H9 (cell line): ENCODE data around the gene SRGAP3. TPM values are rescaled to one million over a fixed set of nuclear protein-coding genes. Genes with fewer than 3 reads are reported as not detected.

Experiments
- DNase-seq: peaks from one replicate; pipeline ENCODE4 v3.0.0-alpha.2; 2017
- H2AFZ ChIP-seq: one replicate; pipeline ENCODE4 v1.6.1; 2013; ENCODE audit warnings: mild to moderate bottlenecking, low read length, control low read depth, moderate library complexity
- H2AK5ac ChIP-seq: 2 replicates; pipeline ENCODE4 v1.6.1; 2013; ENCODE audit warnings: low read length, control low read depth, mixed read lengths; ENCODE audit not compliant: insufficient read length
- H2BK120ac ChIP-seq: one replicate; pipeline ENCODE4 v1.6.1; 2013; ENCODE audit warnings: low read depth, mild to moderate bottlenecking, low read length, control low read depth, inconsistent platforms; ENCODE audit not compliant: poor library complexity, severe bottlenecking
- H2BK12ac ChIP-seq: 2 replicates; pipeline ENCODE4 v1.6.1; 2013; ENCODE audit warnings: low read length, control low read depth, mixed read lengths, low read depth; ENCODE audit not compliant: insufficient read length
- H2BK15ac ChIP-seq: 2 replicates; pipeline ENCODE4 v1.6.1; 2013; ENCODE audit warnings: low read depth, low read length, control low read depth
- H2BK20ac ChIP-seq: one replicate; pipeline ENCODE4 v1.6.1; 2013; ENCODE audit warnings: low read depth, mild to moderate bottlenecking, low read length, control low read depth, inconsistent platforms; ENCODE audit not compliant: poor library complexity, severe bottlenecking
- H2BK5ac ChIP-seq: 2 replicates; pipeline ENCODE4 v1.6.1; 2013; ENCODE audit warnings: low read length, control low read depth, mixed read lengths; ENCODE audit not compliant: insufficient read length
- H3K14ac ChIP-seq: 2 replicates; pipeline ENCODE4 v1.6.1; 2013; ENCODE audit warnings: low read length, control low read depth; ENCODE audit not compliant: insufficient read depth
- H3K18ac ChIP-seq: 2 replicates; pipeline ENCODE4 v1.6.1; 2013; ENCODE audit warnings: low read depth, mild to moderate bottlenecking, mixed read lengths, low read length, control low read depth; ENCODE audit not compliant: insufficient read length
- H3K23ac ChIP-seq: 2 replicates; pipeline ENCODE4 v1.6.1; 2013; ENCODE audit warnings: low read length, control low read depth, mixed read lengths, low read depth; ENCODE audit not compliant: insufficient read length
- H3K23me2 ChIP-seq: 2 replicates; pipeline ENCODE4 v1.6.1; 2013; ENCODE audit warnings: low read depth, mild to moderate bottlenecking, mixed read lengths, low read length, control low read depth; ENCODE audit not compliant: insufficient read length, poor library complexity, severe bottlenecking
- H3K27ac ChIP-seq: 2 replicates; pipeline ENCODE4 v1.5.1; 2013; ENCODE audit warnings: low read length, control low read depth, mixed read lengths, low read depth; ENCODE audit not compliant: insufficient read length
- H3K27me3 ChIP-seq: 2 replicates; pipeline ENCODE4 v1.6.1; 2013; ENCODE audit warnings: low read length, control low read depth, inconsistent platforms; ENCODE audit not compliant: insufficient read depth
- H3K4ac ChIP-seq: 2 replicates; pipeline ENCODE4 v1.6.1; 2013; ENCODE audit warnings: low read depth, mild to moderate bottlenecking, control low read depth, inconsistent platforms, low read length, moderate library complexity
- H3K4me1 ChIP-seq: 2 replicates; pipeline ENCODE4 v1.6.1; 2013; ENCODE audit warnings: low read length, control low read depth, inconsistent platforms; ENCODE audit not compliant: insufficient read depth
- H3K4me2 ChIP-seq: 2 replicates; pipeline ENCODE4 v1.6.1; 2013; ENCODE audit warnings: low read length, control low read depth, mixed read lengths; ENCODE audit not compliant: insufficient read length, insufficient read depth
- H3K56ac ChIP-seq: 2 replicates; pipeline ENCODE4 v1.6.1; 2013; ENCODE audit warnings: low read depth, mild to moderate bottlenecking, mixed read lengths, low read length, control low read depth; ENCODE audit not compliant: insufficient read length
- H3K79me1 ChIP-seq: 2 replicates; pipeline ENCODE4 v1.6.1; 2013; ENCODE audit warnings: low read depth, mild to moderate bottlenecking, moderate library complexity, low read length, control low read depth, inconsistent platforms; ENCODE audit not compliant: insufficient read depth, poor library complexity, severe bottlenecking
- H3K79me2 ChIP-seq: 2 replicates; pipeline ENCODE4 v1.6.1; 2013; ENCODE audit warnings: low read length, control low read depth, inconsistent platforms; ENCODE audit not compliant: insufficient read depth
- H3K9ac ChIP-seq: 2 replicates; pipeline ENCODE4 v1.6.1; 2013; ENCODE audit warnings: low read length, control low read depth, mixed read lengths; ENCODE audit not compliant: insufficient read length; ENCODE audit errors: extremely low read depth
- H3K9me3 ChIP-seq: one replicate; pipeline ENCODE4 v1.6.1; 2013; ENCODE audit warnings: low read depth, low read length, inconsistent platforms; ENCODE audit not compliant: control insufficient read depth
- H3T11ph ChIP-seq: one replicate; pipeline ENCODE4 v1.6.1; 2013; ENCODE audit warnings: mild to moderate bottlenecking, low read length, control low read depth, inconsistent platforms
- H4K20me1 ChIP-seq: one replicate; pipeline ENCODE4 v1.6.1; 2013; ENCODE audit not compliant: control insufficient read depth, insufficient read length, insufficient read depth
- H4K5ac ChIP-seq: 2 replicates; pipeline ENCODE4 v1.6.1; 2013; ENCODE audit warnings: low read depth, mild to moderate bottlenecking, mixed read lengths, low read length, control low read depth; ENCODE audit not compliant: insufficient read length
- H4K8ac ChIP-seq: replicated peaks from 2 replicates; pipeline ENCODE4 v1.6.1; 2013; ENCODE audit warnings: low read length, control low read depth, mixed read lengths, low read depth; ENCODE audit not compliant: insufficient read length
- H4K91ac ChIP-seq: 2 replicates; pipeline ENCODE4 v1.6.1; 2013; ENCODE audit warnings: low read depth, mild to moderate bottlenecking, moderate library complexity, mixed read lengths, low read length, control low read depth; ENCODE audit not compliant: insufficient read length
- H3K27ac Mint-ChIP-seq, 3 experiments: 2 replicates in 2 of 3; 3 replicates in 1 of 3; pipeline ENCODE4 v1.8.0; 2020 to 2021; ENCODE audit warnings: mixed read lengths in 3 of 3, mild to moderate bottlenecking in 1 of 3, moderate library complexity in 1 of 3
- H3K27me3 Mint-ChIP-seq: 2 replicates; pipeline ENCODE4 v1.8.0; 2021; ENCODE audit warnings: low read depth, mild to moderate bottlenecking, moderate library complexity, mixed read lengths
- H3K36me3 Mint-ChIP-seq, 3 experiments: 2 replicates in 2 of 3; 3 replicates in 1 of 3; pipeline ENCODE4 v1.8.0; 2020 to 2021; ENCODE audit warnings: low read depth in 3 of 3, mixed read lengths in 3 of 3; ENCODE audit not compliant: insufficient read depth in 1 of 3
- H3K4me1 Mint-ChIP-seq, 2 experiments: 2 replicates each; pipeline ENCODE4 v1.8.0; 2020; ENCODE audit warnings: mixed read lengths in 2 of 2
- H3K4me3 Mint-ChIP-seq, 2 experiments: 2 replicates in 1 of 2; 3 replicates in 1 of 2; pipeline ENCODE4 v1.8.0; 2020 to 2021; ENCODE audit warnings: mild to moderate bottlenecking in 2 of 2, mixed read lengths in 2 of 2, moderate library complexity in 1 of 2
- H3K9me3 Mint-ChIP-seq, 2 experiments: 2 replicates in 1 of 2; 3 replicates in 1 of 2; pipeline ENCODE4 v1.8.0; 2020; ENCODE audit warnings: mild to moderate bottlenecking in 2 of 2, mixed read lengths in 2 of 2, moderate library complexity in 1 of 2
- WGBS: extraction: QIAGEN DNeasy Blood & Tissue Kit; methylation state at CpG from one replicate; pipeline ENCODE4 v1.1.7; 2013; ENCODE audit warnings: missing lambda C conversion rate, low lambda C conversion rate, mixed read lengths; ENCODE audit not compliant: insufficient read length; ENCODE audit errors: extremely low coverage; 5-methylcytosine and 5-hydroxymethylcytosine counted together
- total RNA-seq: library from RNA; stranded (reverse); gene quantifications from 2 replicates; pipeline ENCODE4 v1.2.1, GENCODE V29; 2021
- TF ChIP-seq, protein P1 (sequence below): fragments of 200-600 bp; sonication (generic); conservative IDR thresholded peaks from 3 replicates; pipeline ENCODE4 v1.8.0; 2021; ENCODE audit warnings: antibody characterized with exemption, mild to moderate bottlenecking

Gene SRGAP3
- total RNA-seq, 1 experiment from 2014 or later: 3.4 TPM

- H4K20me1 ChIP-seq: no peaks in the 10 kb centered on the region
- no peaks in the 10 kb centered on the region for H3K4me1 ChIP-seq
- H3K9ac ChIP-seq: no peak overlapping the region
- no peak overlapping the region for H3K14ac ChIP-seq
- TF ChIP-seq, protein P1, sequence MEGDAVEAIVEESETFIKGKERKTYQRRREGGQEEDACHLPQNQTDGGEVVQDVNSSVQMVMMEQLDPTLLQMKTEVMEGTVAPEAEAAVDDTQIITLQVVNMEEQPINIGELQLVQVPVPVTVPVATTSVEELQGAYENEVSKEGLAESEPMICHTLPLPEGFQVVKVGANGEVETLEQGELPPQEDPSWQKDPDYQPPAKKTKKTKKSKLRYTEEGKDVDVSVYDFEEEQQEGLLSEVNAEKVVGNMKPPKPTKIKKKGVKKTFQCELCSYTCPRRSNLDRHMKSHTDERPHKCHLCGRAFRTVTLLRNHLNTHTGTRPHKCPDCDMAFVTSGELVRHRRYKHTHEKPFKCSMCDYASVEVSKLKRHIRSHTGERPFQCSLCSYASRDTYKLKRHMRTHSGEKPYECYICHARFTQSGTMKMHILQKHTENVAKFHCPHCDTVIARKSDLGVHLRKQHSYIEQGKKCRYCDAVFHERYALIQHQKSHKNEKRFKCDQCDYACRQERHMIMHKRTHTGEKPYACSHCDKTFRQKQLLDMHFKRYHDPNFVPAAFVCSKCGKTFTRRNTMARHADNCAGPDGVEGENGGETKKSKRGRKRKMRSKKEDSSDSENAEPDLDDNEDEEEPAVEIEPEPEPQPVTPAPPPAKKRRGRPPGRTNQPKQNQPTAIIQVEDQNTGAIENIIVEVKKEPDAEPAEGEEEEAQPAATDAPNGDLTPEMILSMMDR: no peak
- DNase-seq: no peak
- H2AFZ ChIP-seq: no peak overlapping the region
- Mint-ChIP-seq H3K27me3 (peaks cover 14% of the 10 kb centered on the region), H3K9me3 (peaks cover 0 to 2% of the 10 kb centered on the region in 2 experiments; a peak in 2 of 5 replicates), H3K4me3 (no peak overlapping the region), H3K36me3 (no peaks in the 10 kb centered on the region), H3K27ac (no peak overlapping the region), H3K4me1 (peaks cover 5 to 6% of the 10 kb centered on the region in 2 experiments)
- no peak overlapping the region for H4K8ac ChIP-seq
- H3K4me2 ChIP-seq: no peak overlapping the region
- H3K4ac ChIP-seq: no peak overlapping the region
- H3K27ac ChIP-seq: no peak overlapping the region
- H3K23me2 ChIP-seq: no peaks in the 10 kb centered on the region
- no CpG with 5 or more reads among the region's 7 CpGs for WGBS
- no peak overlapping the region for H2AK5ac ChIP-seq
- H2BK15ac ChIP-seq: no peak overlapping the region
- H4K5ac ChIP-seq: no peak overlapping the region
- no peaks in the 10 kb centered on the region for H3K27me3 ChIP-seq
- H2BK12ac ChIP-seq: no peak overlapping the region
- no peak overlapping the region for H2BK120ac ChIP-seq
- no peak overlapping the region for H2BK20ac ChIP-seq
- H3K18ac ChIP-seq: no peak overlapping the region
- H2BK5ac ChIP-seq: no peak overlapping the region
- H3T11ph ChIP-seq: no peak overlapping the region
- no peak overlapping the region for H3K23ac ChIP-seq
- H3K56ac ChIP-seq: no peak overlapping the region
- no peaks in the 10 kb centered on the region for H3K9me3 ChIP-seq
- no peaks in the 10 kb centered on the region for H3K79me2 ChIP-seq
- H4K91ac ChIP-seq: no peak overlapping the region
- H3K79me1 ChIP-seq: no peaks in the 10 kb centered on the region
These were observed 264.9 kb downstream of the SRGAP3 start for GRCh38 chr3:8984526-8984925.
